AG08396 (cell line): ENCODE data around the gene CRYZL1.
A peak's percentile ranks its signal among the peaks of the same experiment; 100 is the strongest.
"Not testable (repeated sequence)": the region's sequence is repeated elsewhere in the genome, so short reads cannot be mapped to it uniquely, and the experiment has no call there.

ENCODE experiments used
- DNase-seq: peaks from one replicate; pipeline ENCODE4 v3.0.0; 2012; ENCODE audit warnings: low spot score, mixed read lengths

Gene CRYZL1

DNA sequence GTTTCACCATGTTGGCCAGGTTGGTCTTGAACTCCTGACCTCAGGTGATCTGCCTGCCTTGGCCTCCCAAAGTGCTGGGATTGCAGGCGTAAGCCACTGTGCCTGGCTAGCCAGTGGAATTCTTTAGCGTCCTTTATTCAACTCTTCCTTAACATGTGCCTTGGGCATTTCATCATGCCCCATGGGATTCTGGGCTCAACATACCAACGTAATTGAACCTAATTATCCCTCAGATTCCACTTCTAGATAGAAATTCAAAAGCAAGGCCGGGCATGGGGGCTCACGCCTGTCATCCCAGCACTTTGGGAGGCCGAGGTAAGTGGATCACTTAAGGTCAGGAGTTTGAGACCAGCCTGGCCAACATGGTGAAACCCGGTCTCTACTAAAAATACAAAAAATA, 15.4 kb downstream of the CRYZL1 start:
- DNase-seq: not testable (repeated sequence)

DNA sequence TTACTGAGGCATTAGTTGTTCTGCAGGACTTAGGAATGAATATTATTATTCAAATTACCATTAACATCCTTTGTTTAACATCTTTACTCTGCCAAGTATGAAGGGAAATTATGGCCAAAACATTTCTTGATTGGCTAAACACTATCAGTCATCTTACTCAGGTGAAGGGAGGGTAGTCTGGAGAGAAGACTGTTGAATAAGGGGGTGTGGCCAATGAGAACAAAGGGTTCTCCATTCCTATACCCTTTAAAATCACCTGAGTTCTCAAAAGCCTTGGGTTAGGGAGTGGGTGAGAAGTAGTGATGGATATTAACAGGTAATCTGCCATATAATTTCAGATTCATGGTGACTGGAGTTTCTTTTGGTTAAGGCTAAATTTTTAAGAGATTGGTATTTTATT, 19.3 kb downstream of the CRYZL1 start:
- no peak for DNase-seq

- no peak for DNase-seq
These were observed 21.8 kb downstream of the CRYZL1 start for GRCh38 chr21:33619726-33620125.

DNA sequence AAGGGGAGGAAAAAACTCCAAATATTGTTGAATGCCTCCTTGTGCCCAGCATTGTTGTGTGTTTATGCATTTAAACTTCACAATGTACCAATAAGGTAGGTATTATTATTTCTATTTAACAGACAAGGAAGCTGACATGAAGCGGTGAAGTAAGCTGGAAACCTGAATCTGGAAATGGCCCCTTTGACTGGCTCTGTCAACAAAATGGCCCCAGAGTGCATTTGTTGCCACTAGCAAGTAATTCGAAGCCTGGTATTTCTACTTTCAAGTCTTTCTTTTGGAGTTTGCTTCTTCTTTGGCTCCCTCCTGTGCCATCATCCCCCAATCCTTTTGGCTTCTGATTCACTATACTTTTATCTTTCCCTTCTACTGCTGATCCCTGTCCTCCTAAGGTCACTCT, 23.1 kb downstream of the CRYZL1 start:
- no peak for DNase-seq

- not testable (repeated sequence) for DNase-seq
These were observed 24.0 kb downstream of the CRYZL1 start for GRCh38 chr21:33617565-33617964.

DNA sequence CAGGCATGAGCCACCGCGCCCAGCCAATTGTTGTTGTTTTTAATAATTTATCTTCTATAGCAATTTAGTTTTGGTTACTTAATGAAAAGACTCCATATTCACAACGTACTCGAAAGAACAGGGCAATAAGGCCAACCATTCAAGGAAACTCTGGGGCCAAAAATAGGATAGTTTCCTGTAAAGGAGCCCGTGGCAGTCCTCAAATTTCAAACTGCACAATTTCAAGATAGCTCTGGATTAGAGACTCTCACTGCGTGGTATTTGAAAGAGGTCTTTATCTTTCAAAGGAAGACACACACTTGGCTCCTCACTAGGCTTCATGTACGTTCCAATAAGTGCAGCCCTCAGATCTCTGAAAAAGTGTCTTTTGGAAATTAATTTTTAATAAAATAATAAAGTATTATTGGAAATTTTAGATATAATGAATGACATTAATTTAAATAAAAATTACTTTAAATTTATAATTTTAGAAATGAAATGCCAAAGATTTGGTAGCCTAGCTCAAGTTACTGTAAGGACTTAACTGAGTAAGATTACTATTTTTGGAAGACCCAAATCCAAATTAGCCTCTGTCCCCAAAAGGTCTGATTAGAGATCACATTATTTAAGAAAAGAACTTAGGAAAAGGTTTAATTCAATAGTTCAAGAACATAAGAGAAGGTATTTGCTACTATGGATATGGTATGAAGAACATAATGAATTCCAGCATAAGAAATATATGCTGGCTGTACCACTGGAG, 30.4 kb downstream of the CRYZL1 start:
- DNase-seq: no peak

GRCh38 chr21:33608559-33608958, 33.0 kb downstream of the CRYZL1 start:
- DNase-seq: no peak

GRCh38 chr21:33598051-33598450, 43.5 kb downstream of the CRYZL1 start:
- DNase-seq: no peak

DNA sequence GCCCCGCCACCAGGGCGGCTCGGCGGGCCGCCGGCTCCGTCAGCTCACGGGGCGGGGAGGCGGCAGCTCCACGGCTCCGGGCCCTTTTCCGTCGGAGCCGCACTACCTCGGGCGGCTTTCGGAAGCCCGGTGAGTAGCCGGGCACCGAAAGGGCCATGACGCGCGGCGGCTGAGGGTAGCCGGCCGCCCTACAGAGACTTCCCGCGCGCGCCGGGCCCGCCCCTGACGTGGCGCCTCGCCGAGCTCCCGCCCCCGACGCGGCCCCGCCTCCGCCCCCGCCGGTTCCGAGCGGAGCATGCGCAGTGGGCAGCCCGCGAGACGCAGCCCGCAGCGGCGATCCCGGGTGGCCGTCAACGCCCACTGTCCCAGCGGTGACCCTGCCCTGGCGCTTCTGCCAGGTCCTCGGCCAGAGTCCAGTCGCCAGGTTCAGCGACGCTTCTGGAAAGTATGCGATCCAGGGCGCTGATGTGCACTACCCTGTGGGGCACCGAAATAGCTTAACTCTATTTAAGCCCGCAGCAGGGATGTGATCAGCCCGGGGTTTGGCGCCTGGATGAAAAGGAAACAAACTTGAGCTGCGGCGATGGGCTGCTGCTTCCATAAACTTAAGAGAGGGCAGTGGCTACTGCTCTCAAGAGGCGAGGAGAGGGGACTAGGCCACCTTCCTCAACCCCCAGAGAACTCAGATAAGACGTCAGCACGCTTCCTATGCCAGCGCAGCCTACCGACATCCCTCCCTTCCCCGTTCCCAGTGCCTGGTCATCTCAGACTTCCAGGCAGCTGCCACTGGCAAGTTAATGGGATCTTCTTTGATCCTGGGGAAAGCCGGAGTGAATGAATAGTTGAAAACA, 52.8 kb downstream of the CRYZL1 start, which contains the start of gene DONSON:
Gene DONSON, minus strand, starts transcription at position 200 of the 851 bp plus-strand sequence. Its CDS starts 43 bp downstream, at position 157.
- DNase-seq: peak; percentile 99

GRCh38 chr21:33587792-33588484, 53.6 kb downstream of the CRYZL1 start:
- DNase-seq: peak; percentile 44

DNA sequence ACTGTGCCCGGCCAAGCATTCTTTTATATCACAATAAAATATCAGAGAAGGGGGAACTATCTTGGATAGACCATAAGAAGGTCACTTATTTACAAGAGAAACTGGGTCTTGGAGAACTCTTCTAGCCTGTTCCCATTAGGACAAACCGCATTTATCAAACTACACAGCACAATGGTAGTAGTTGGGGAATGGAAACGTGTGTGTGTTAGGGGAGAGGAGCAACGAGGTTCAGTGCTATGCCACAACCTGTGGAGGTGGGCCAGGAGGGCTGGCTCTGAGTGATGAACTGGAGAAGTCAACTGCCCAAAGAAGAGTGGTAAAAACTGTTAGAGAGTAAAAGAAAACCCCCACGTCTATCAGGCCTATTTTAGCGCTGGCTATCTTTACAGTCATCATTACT, 54.6 kb downstream of the CRYZL1 start:
- no peak for DNase-seq

DNA sequence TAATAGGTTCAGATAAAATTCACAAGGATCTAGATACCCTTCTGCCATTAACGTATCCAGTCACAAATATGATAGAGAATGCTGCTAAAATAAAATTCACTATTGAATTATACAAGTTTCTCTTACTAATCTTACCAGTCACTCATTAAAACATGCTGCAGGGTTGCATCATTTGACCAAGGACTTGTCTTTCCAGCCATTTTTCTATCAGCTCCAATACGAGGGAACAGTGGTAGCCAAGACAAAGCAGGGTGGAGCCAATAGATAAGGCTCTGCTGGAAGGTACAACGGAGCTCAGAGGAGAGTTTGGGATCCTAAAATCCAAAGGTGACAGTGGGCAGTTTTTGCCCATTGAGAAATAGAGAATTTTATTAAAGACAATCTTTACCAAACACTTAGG, 57.1 kb downstream of the CRYZL1 start:
- DNase-seq: no peak

GRCh38 chr21:33578959-33579542, 62.5 kb downstream of the CRYZL1 start:
- DNase-seq: no peak

GRCh38 chr21:33578214-33578613, 63.3 kb downstream of the CRYZL1 start:
- DNase-seq: no peak

GRCh38 chr21:33576741-33577141, 64.8 kb downstream of the CRYZL1 start:
- DNase-seq: not testable (repeated sequence)

GRCh38 chr21:33572350-33572749, 69.2 kb downstream of the CRYZL1 start:
- DNase-seq: no peak

GRCh38 chr21:33569991-33570390, 71.5 kb downstream of the CRYZL1 start:
- DNase-seq: no peak

GRCh38 chr21:33568448-33568847, 73.1 kb downstream of the CRYZL1 start:
- no peak for DNase-seq

DNA sequence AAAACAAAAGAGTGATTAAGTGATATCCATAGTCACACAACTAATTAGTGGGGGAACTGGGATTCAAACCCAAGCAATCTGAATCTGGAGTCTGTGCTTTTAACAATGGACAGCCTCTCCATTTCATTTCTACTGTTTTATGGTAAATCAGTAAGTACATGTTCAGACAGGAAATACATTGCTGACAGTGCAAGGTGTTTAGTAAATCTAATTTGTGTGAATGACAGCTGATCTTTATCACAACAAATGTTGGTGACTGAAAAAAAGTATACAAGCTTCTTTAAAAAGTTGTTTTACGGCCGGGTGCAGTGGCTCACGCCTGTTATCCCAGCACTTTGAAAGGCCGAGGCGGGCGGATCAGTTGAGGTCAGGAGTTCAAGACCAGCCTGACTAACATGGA, 73.6 kb downstream of the CRYZL1 start:
- no peak for DNase-seq

GRCh38 chr21:33566514-33566913, 75.0 kb downstream of the CRYZL1 start:
- no peak for DNase-seq

GRCh38 chr21:33562389-33562788, 79.2 kb downstream of the CRYZL1 start:
- no peak for DNase-seq

- no peak for DNase-seq
These were observed 80.2 kb downstream of the CRYZL1 start for GRCh38 chr21:33561373-33561772.
